ENCODE measurements around the gene UBL3.

The UBL3 gene

DNA sequence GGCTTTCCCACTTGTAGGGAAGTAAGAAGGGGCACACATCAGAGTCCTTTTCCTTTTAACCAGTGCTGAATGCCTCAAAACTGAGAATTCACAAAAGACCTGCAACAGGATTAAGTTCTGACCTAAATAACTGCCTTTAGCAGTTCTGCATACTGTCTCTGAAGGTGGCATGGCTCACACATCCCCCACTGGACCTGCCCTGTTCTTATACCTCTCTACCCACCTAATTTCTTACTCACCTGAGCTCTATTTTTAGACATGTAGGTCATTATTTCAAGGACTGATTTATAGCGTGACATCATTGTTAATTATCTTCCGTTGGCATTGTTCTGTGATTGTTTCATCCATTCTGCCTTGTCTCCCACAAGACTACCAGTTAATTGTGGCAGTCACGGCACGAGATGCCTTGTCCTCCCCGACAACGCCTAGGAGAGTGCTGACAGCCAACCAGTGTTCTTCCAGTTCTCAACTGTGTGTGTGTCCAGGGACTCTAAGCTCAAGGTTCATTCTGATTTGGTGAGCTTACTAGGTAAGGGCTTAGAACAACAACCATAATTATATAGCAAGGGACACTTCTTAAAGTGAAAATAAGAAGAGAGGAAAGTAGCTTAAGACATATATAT is 27.1 kb upstream of the UBL3 start:
- DNase-seq (ENCODE audit: low read depth) = no peak
- no peak overlapping the region for H3K4me3 ChIP-seq (ENCODE audit: low read length)
- TF ChIP-seq, protein P1, sequence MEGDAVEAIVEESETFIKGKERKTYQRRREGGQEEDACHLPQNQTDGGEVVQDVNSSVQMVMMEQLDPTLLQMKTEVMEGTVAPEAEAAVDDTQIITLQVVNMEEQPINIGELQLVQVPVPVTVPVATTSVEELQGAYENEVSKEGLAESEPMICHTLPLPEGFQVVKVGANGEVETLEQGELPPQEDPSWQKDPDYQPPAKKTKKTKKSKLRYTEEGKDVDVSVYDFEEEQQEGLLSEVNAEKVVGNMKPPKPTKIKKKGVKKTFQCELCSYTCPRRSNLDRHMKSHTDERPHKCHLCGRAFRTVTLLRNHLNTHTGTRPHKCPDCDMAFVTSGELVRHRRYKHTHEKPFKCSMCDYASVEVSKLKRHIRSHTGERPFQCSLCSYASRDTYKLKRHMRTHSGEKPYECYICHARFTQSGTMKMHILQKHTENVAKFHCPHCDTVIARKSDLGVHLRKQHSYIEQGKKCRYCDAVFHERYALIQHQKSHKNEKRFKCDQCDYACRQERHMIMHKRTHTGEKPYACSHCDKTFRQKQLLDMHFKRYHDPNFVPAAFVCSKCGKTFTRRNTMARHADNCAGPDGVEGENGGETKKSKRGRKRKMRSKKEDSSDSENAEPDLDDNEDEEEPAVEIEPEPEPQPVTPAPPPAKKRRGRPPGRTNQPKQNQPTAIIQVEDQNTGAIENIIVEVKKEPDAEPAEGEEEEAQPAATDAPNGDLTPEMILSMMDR (conservative IDR thresholded peaks at IDR 0.05; ENCODE audit: low read length) = no peak

DNA sequence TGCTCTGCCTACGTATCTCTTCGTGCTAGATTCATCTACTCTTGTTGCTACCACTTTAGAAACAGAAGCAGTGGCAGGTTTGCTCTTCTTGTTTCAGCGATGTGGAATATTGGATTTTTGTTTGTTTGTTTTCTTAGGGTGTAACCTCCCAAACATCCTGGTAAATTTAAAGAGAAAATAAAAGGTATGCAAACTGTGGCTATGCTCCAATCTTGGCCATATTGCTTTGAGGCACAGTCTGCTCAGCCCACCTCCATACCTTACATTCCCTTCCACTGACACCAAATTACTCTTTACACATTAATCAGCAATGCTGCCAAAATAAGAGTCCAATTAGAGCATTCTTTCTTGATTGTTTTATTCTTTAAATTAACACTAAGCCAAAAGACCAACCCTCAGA is 25.2 kb upstream of the UBL3 start:
- TF ChIP-seq, protein P1 (conservative IDR thresholded peaks at IDR 0.05; ENCODE audit: low read length) = no peak
- H3K4me3 ChIP-seq (ENCODE audit: low read length) = no peak overlapping the region
- DNase-seq (ENCODE audit: low read depth) = no peak

DNA sequence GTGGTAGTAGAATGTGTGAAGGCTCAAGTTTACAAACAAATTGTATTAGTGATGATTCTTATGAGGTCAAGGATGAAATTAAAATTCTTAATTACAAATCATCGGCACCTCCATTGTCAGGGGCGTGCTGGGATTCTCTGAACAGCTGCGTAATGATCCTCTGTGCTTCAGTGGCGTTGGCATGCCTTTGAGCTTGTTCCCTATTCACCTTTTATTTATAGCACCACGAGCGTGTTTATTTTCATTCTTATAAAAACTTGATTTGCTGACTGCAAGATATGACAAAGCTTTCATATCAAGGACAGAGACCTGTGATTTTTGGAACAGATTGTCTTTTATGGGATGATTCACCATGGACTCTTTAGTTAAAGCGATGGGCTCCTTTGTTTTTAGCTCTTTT is 18.2 kb upstream of the UBL3 start:
- TF ChIP-seq, protein P1 (conservative IDR thresholded peaks at IDR 0.05; ENCODE audit: low read length) = no peak
- no peak overlapping the region for H3K4me3 ChIP-seq (ENCODE audit: low read length)
- DNase-seq (ENCODE audit: low read depth) = no peak

DNA sequence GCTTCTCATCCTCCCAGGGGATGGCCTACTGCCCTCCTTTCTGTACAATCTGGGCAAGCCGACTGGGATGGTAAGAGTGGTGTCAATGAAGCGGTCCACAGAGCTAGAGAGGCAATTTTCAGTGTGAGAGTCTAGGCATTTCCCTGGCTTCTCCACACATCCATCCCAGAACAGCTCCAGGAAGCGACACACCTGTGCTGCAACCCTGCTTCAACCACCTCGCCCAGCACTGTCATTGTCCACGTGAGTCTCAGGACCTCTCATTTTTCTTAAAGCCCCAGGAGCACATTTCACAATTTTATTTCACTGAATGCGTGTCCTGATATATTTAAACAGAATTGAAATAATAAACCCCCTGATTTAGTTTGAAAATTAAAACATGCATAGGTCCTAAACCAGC is 15.5 kb upstream of the UBL3 start:
- TF ChIP-seq, protein P1 (conservative IDR thresholded peaks at IDR 0.05; ENCODE audit: low read length) = no peak
- no peak for DNase-seq (ENCODE audit: low read depth)
- no peak overlapping the region for H3K4me3 ChIP-seq (ENCODE audit: low read length)

DNA sequence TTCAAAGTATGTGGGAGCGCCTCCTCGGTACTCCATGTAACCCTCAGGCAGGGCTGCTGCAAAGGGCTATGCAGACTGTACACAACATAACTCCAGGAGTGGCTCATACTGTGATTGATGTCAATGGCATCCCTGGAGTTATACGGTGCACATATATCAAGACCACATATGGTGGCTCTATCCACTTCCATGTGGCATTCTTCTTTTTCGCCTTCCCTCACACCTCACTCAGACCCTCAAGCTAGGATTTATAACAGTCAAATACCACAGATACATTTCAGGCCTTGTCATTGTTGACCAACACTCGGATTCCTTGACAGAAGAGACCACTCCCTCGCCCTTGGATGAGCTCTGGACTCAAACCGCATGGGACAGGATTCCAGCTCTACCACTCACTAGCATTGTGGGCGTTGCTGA is 11.3 kb upstream of the UBL3 start:
- no peak overlapping the region for H3K4me3 ChIP-seq (ENCODE audit: low read length)
- TF ChIP-seq, protein P1 (conservative IDR thresholded peaks at IDR 0.05; ENCODE audit: low read length) = no peak
- peak; percentile 99 for DNase-seq (ENCODE audit: low read depth)

DNA sequence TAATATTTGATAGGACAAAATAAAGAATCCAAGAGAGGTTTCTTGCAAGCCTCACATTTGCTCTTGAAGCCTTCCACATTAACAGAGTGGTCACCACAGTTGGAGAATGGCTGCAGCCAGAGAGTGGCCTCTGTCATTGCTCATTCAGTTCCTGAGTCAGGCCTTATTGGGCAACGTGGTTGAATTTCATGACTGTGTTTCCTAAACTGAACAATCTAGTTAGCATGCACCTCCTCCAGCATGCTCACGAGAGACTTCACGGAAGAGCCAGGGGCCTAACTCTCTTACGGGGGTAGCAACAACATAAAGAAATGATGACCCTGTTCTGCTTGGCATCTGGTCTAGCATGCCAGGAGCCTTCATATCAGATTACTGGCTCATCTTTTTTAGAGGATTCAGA is 9.6 kb upstream of the UBL3 start:
- DNase-seq (ENCODE audit: low read depth) = peak; percentile 83
- H3K4me3 ChIP-seq (ENCODE audit: low read length) = no peak overlapping the region
- TF ChIP-seq, protein P1 (conservative IDR thresholded peaks at IDR 0.05; ENCODE audit: low read length) = no peak

DNA sequence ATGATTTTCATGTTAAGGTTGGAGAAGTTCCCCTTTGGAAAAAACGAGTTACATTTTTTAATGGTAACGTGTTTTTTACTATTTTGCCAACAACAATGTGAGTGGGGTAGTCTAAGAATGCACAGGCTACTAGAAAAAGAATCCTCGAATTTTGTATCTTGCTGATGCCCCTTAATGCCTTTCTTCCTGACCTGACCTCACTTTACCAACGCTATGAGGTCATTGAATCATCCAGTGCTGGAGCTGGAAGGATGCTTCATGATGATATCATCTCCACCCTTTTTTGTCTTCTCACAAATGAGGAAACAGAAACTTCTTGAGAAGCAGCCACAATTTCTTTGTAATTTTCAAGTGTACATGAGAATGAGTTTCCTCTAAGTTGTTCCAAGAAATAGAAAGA is 8.2 kb upstream of the UBL3 start:
- peak; percentile 69 for DNase-seq (ENCODE audit: low read depth)
- TF ChIP-seq, protein P1 (conservative IDR thresholded peaks at IDR 0.05; ENCODE audit: low read length) = no peak
- H3K4me3 ChIP-seq (ENCODE audit: low read length) = no peak overlapping the region

Data from AG10803 (cell line).